Measurements from ENCODE around the gene BTBD9. TPM values are rescaled to one million over a fixed set of nuclear protein-coding genes. Genes with fewer than 3 reads are reported as not detected.

Gene BTBD9
- total RNA-seq, 1 donor from 2014 or later: 49.7 TPM

DNA sequence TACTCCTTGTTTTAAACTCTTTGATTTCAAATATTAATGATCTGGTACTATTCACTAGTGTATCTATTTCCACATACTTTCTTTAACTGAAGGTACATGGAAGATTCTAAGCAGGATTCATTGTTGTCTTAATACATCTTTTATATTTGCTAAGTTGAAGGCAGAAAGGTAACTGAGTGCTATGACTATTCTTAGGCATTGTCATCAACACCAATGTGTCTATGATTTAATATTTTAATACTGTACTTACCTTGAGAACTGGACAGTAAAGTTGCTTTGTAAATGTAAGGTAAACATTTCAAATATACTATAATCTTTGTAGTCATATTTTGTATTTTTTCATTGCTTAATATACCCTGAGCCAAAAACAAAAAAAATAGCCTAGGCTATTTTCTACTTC, 8.9 kb upstream of the BTBD9 start:
- no peaks in the 10 kb centered on the region for H3K27me3 ChIP-seq (ENCODE audit: low read depth)
- ATAC-seq: no peak
- H3K36me3 ChIP-seq: no peaks in the 10 kb centered on the region
- intact Hi-C loops (cut with DNase I): no loop called here
- DNase-seq: no peak
- no peak overlapping the region for H3K27ac ChIP-seq
- TF ChIP-seq, protein P1, sequence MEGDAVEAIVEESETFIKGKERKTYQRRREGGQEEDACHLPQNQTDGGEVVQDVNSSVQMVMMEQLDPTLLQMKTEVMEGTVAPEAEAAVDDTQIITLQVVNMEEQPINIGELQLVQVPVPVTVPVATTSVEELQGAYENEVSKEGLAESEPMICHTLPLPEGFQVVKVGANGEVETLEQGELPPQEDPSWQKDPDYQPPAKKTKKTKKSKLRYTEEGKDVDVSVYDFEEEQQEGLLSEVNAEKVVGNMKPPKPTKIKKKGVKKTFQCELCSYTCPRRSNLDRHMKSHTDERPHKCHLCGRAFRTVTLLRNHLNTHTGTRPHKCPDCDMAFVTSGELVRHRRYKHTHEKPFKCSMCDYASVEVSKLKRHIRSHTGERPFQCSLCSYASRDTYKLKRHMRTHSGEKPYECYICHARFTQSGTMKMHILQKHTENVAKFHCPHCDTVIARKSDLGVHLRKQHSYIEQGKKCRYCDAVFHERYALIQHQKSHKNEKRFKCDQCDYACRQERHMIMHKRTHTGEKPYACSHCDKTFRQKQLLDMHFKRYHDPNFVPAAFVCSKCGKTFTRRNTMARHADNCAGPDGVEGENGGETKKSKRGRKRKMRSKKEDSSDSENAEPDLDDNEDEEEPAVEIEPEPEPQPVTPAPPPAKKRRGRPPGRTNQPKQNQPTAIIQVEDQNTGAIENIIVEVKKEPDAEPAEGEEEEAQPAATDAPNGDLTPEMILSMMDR (IDR thresholded peaks at IDR 0.05): no peak
- H3K9me3 ChIP-seq: no peaks in the 10 kb centered on the region
- no peak overlapping the region for H3K4me3 ChIP-seq
- peaks cover 7% of the 10 kb centered on the region for H3K4me1 ChIP-seq

DNA sequence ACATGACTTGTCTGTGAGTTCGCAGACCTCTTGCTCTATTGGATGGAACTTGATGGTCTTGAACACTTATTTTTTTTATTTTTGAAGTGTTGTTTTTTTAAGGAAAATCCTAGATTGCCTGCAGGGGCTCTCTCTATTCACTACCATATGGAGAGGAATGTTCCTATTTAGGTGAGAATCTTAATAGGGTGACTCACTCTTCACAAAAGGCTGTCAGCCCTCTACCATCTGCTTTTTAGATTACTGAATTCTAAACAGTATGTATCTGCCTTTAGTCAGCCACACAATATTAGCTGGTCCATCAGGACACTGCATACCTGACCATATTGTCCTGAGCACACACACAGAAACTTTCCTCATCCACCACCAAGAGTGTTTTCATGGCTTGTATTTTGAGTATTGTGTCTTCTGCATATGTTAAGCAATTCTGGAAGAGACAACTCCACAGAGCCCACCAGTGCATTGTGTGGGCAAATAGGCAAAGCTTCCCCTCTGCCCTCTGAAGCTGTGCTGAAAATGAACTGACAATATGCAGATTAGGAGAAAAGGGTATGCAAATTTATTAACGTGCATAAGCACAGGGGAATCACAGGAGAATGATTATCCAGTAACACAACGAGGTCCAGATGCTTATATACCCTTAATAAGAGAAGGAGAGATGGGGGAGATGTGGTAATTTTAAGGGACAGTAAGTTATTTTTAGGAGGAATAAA, 6.6 kb upstream of the BTBD9 start:
- Histone ChIP-seq H3K27ac (no peak overlapping the region), H3K27me3 (ENCODE audit: low read depth) (no peaks in the 10 kb centered on the region), H3K9me3 (no peaks in the 10 kb centered on the region), H3K36me3 (no peaks in the 10 kb centered on the region), H3K4me1 (peaks cover 9% of the 10 kb centered on the region), H3K4me3 (no peak overlapping the region)
- intact Hi-C loops (cut with DNase I): no loop called here
- DNase-seq: no peak
- ATAC-seq: no peak
- TF ChIP-seq, protein P1 (IDR thresholded peaks at IDR 0.05): no peak

DNA sequence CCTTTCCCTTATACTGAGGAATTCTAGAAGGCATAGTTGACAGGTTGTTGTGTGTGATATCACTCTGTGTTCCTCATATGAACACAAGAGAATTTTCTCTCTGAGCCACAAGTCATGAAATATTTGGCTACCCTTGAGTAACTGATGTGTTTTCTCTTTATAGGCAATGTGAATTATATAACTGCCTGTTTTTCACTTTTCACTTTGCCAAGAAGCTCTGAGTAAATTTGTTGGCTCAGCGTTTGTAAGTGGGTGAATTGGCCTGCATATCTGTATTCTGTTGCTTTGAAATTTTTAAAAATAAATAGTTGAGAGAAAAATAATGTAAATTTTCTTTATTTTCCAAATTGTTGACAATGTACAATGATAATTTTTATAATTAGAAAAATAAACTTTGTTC, 5.2 kb upstream of the BTBD9 start:
- peaks cover 19% of the 10 kb centered on the region for H3K4me1 ChIP-seq
- ATAC-seq (no peak), DNase-seq (no peak)
- H3K27ac ChIP-seq: no peak overlapping the region
- TF ChIP-seq, protein P1 (IDR thresholded peaks at IDR 0.05): no peak
- H3K4me3 ChIP-seq: no peak overlapping the region
- H3K27me3 ChIP-seq (ENCODE audit: low read depth): no peaks in the 10 kb centered on the region
- H3K9me3 ChIP-seq: no peaks in the 10 kb centered on the region
- no peaks in the 10 kb centered on the region for H3K36me3 ChIP-seq
- intact Hi-C loops (cut with DNase I): no loop called here

GRCh38 chr6:38640216-38640909, 634 bp upstream of the BTBD9 start:
- Histone ChIP-seq H3K4me3 (peak overlapping the region; percentile 82), H3K27ac (peak overlapping the region; percentile 96), H3K27me3 (ENCODE audit: low read depth) (no peaks in the 10 kb centered on the region), H3K9me3 (no peaks in the 10 kb centered on the region), H3K4me1 (peaks cover 34% of the 10 kb centered on the region), H3K36me3 (no peaks in the 10 kb centered on the region)
- DNase-seq (no peak), ATAC-seq (peak in 1 of 2 donors; percentile 81)
- intact Hi-C loops (cut with DNase I): no loop called here
- TF ChIP-seq, protein P1 (IDR thresholded peaks at IDR 0.05): no peak

DNA sequence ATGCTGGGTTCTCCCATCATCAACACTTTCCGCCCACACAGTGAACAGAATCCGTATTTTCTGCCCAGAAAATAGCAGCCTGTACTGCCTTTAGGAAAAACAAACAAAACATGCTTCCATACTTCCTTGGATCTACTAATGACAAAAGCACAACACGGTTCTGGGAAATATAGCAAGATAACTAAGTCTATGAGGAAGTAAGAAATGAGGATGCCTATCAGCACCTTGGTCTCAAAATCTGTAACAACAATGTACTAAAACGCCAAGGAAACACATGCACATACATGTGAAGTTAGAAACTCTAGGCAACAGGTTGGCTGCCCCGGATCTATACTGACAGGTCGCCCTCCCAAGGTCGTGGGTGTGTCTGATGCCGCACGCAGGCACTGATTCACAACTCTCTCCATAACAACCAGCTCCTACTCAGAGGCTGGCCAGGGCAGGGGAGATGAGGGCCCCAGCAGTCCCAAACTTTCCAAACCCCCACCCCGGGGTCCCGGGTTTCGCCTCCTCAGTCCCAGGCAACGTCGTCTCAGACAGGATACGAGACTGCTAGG, 710 bp downstream of the BTBD9 start:
- H3K4me1 ChIP-seq: peaks cover 38% of the 10 kb centered on the region
- H3K9me3 ChIP-seq: no peaks in the 10 kb centered on the region
- peak overlapping the region; percentile 82 for H3K4me3 ChIP-seq
- ATAC-seq (peak; percentile 68 to 72), DNase-seq (no peak)
- H3K27me3 ChIP-seq (ENCODE audit: low read depth): no peaks in the 10 kb centered on the region
- intact Hi-C loops (cut with DNase I): no loop called here
- TF ChIP-seq, protein P1 (IDR thresholded peaks at IDR 0.05): no peak
- no peaks in the 10 kb centered on the region for H3K36me3 ChIP-seq
- peak overlapping the region; percentile 96 for H3K27ac ChIP-seq
